Neural cell (in vitro differentiated cells): ENCODE measurements around the gene POU3F3. TPM values are rescaled to one million over a fixed set of nuclear protein-coding genes. Genes with fewer than 3 reads are reported as not detected.

Experiments used
- H2AFZ ChIP-seq: fragments of 200-600, 300-800 bp; sonication (generic), shearing (Covaris generic); 2 replicates; pipeline ENCODE4 v1.6.0; 2014; ENCODE audit warnings: low read depth, mild to moderate bottlenecking, antibody characterized with exemption, low read length, moderate library complexity
- H3F3A ChIP-seq: fragments of 200-600 bp; shearing (Covaris generic); 2 replicates; pipeline ENCODE4 v1.6.1; 2016; ENCODE audit warnings: mild to moderate bottlenecking, moderate library complexity, mixed read lengths, antibody characterized with exemption, low read length; ENCODE audit not compliant: insufficient read depth, poor library complexity, severe bottlenecking
- H3K27ac ChIP-seq: fragments of 200-600, 300-800 bp; sonication (generic), shearing (Covaris generic); 2 replicates; pipeline ENCODE4 v1.5.1; 2014; ENCODE audit warnings: mild to moderate bottlenecking, low read length, moderate library complexity
- H3K27me3 ChIP-seq: fragments of 300-800, 200-600 bp; sonication (generic), shearing (Covaris generic); 2 replicates; pipeline ENCODE4 v1.6.0; 2014; ENCODE audit warnings: mild to moderate bottlenecking, low read depth, low read length, moderate library complexity; ENCODE audit not compliant: insufficient read depth
- H3K36me3 ChIP-seq: fragments of 300-800, 200-600 bp; sonication (generic), shearing (Covaris generic); 2 replicates; pipeline ENCODE4 v1.5.1; 2014; ENCODE audit warnings: mild to moderate bottlenecking, antibody characterized with exemption, low read length, moderate library complexity; ENCODE audit not compliant: insufficient read depth
- H3K4me2 ChIP-seq: fragments of 300-800, 200-600 bp; sonication (generic), shearing (Covaris generic); 2 replicates; pipeline ENCODE4 v1.6.0; 2014; ENCODE audit warnings: mild to moderate bottlenecking, low read length
- H3K4me3 ChIP-seq: fragments of 300-800, 200-600 bp; sonication (generic), shearing (Covaris generic); 2 replicates; pipeline ENCODE4 v1.5.1; 2014; ENCODE audit warnings: mild to moderate bottlenecking, low read length, moderate library complexity
- H3K79me2 ChIP-seq: fragments of 200-600 bp; shearing (Covaris generic); replicated peaks from 2 replicates; pipeline ENCODE4 v1.6.0; 2014; ENCODE audit warnings: mild to moderate bottlenecking, low read length, moderate library complexity; ENCODE audit not compliant: insufficient read depth
- H3K9ac ChIP-seq: fragments of 300-800, 200-600 bp; sonication (generic), shearing (Covaris generic); 2 replicates; pipeline ENCODE4 v1.6.1; 2016; ENCODE audit warnings: mild to moderate bottlenecking, low read length, mixed read lengths
- H3K9me2 ChIP-seq: fragments of 200-600 bp; shearing (Covaris generic); 2 replicates; pipeline ENCODE4 v1.6.1; 2016; ENCODE audit warnings: mild to moderate bottlenecking, low read length, mixed read lengths; ENCODE audit not compliant: insufficient read depth
- H3K9me3 ChIP-seq: fragments of 200-600, 300-800 bp; sonication (generic), shearing (Covaris generic); 2 replicates; pipeline ENCODE4 v1.6.1; 2016; ENCODE audit warnings: mild to moderate bottlenecking, mixed run types, low read length, moderate library complexity, mixed read lengths
- H4K20me1 ChIP-seq: fragments of 200-600 bp; shearing (Covaris generic); 2 replicates; pipeline ENCODE4 v1.6.1; 2016; ENCODE audit warnings: mild to moderate bottlenecking, mixed run types; ENCODE audit not compliant: insufficient read depth
- CTCF ChIP-seq: fragments of 450-650 bp; IDR thresholded peaks from 2 replicates; pipeline ENCODE4 v1.5.1; 2014; ENCODE audit warnings: antibody characterized with exemption, mild to moderate bottlenecking, moderate library complexity; ENCODE audit not compliant: poor library complexity, severe bottlenecking
- EP300 ChIP-seq: fragments of 450-650 bp; conservative IDR thresholded peaks from 2 replicates; pipeline ENCODE4 v1.6.1; 2014; ENCODE audit warnings: antibody characterized with exemption, mild to moderate bottlenecking, moderate library complexity; ENCODE audit not compliant: poor library complexity, severe bottlenecking
- EZH2 ChIP-seq: fragments of 200-600, 300-800 bp; shearing (Covaris generic), sonication (generic); IDR thresholded peaks from 2 replicates; pipeline ENCODE4 v1.6.1; 2014; ENCODE audit warnings: antibody characterized with exemption, low read length, borderline replicate concordance, mild to moderate bottlenecking; ENCODE audit not compliant: insufficient read depth, poor library complexity, severe bottlenecking
- MXI1 ChIP-seq: fragments of 450-650 bp; conservative IDR thresholded peaks from 2 replicates; pipeline ENCODE4 v1.6.1; 2014; ENCODE audit warnings: antibody characterized with exemption, mild to moderate bottlenecking; ENCODE audit not compliant: poor library complexity, severe bottlenecking
- POLR2AphosphoS5 ChIP-seq: IDR thresholded peaks from 2 replicates; pipeline ENCODE4 v1.6.1; 2012
- RAD21 ChIP-seq: fragments of 450-650 bp; conservative IDR thresholded peaks from 2 replicates; pipeline ENCODE4 v1.6.1; 2014; ENCODE audit warnings: antibody characterized with exemption, mild to moderate bottlenecking, moderate library complexity
- REST ChIP-seq: IDR thresholded peaks from 2 replicates; pipeline ENCODE4 v1.6.1; 2012; ENCODE audit warnings: borderline replicate concordance
- SMC3 ChIP-seq: fragments of 450-650 bp; conservative IDR thresholded peaks from 2 replicates; pipeline ENCODE4 v1.6.1; 2014; ENCODE audit warnings: antibody characterized with exemption, mild to moderate bottlenecking, moderate library complexity; ENCODE audit not compliant: poor library complexity
- TAF1 ChIP-seq: IDR thresholded peaks from 2 replicates; pipeline ENCODE4 v1.6.1; 2012; ENCODE audit warnings: low read depth
- polyA plus RNA-seq: library from polyadenylated mRNA; depleted of rRNA; stranded (reverse); fragments of >200 nt; gene quantifications from 2 replicates; pipeline ENCODE4 v1.2.3, GENCODE V29; 2014

The POU3F3 gene
- polyA plus RNA-seq, 1 donor from 2014 or later: 69.3 TPM

GRCh38 chr2:104818264-104818663 is 35.7 kb upstream of the POU3F3 start:
- H3K9ac ChIP-seq: no peak overlapping the region

GRCh38 chr2:104820126-104820525 is 33.8 kb upstream of the POU3F3 start:
- no peaks in the 10 kb centered on the region for H3K9me2 ChIP-seq
- H3K4me3 ChIP-seq: no peak overlapping the region
- no peak overlapping the region for H3K9ac ChIP-seq
- no peak overlapping the region for H3K4me2 ChIP-seq
- no peak overlapping the region for H2AFZ ChIP-seq
- no peak overlapping the region for H3K27ac ChIP-seq
- no peaks in the 10 kb centered on the region for H3F3A ChIP-seq
- no peaks in the 10 kb centered on the region for H3K9me3 ChIP-seq
- no peaks in the 10 kb centered on the region for H4K20me1 ChIP-seq
- TF ChIP-seq EZH2: no peak
- TF ChIP-seq POLR2AphosphoS5: no peak
- TF ChIP-seq RAD21: no peak
- TF ChIP-seq CTCF: no peak
- no peak for TF ChIP-seq REST
- TF ChIP-seq MXI1: no peak
- no peak for TF ChIP-seq EP300
- no peak for TF ChIP-seq SMC3
- no peak for TF ChIP-seq TAF1
- H3K36me3 ChIP-seq: no peaks in the 10 kb centered on the region
- no peaks in the 10 kb centered on the region for H3K27me3 ChIP-seq
- peaks cover 76% of the 10 kb centered on the region for H3K79me2 ChIP-seq

More at GRCh38 chr2:104818264-104818663, 35.7 kb upstream of the POU3F3 start:
- TF ChIP-seq RAD21 (no peak), SMC3 (no peak), MXI1 (no peak), REST (no peak), TAF1 (no peak)
- H3K4me2 ChIP-seq: no peak overlapping the region
- H3K9me2 ChIP-seq: no peaks in the 10 kb centered on the region
- no peaks in the 10 kb centered on the region for H3K9me3 ChIP-seq
- H3K79me2 ChIP-seq: peaks cover 89% of the 10 kb centered on the region
- no peaks in the 10 kb centered on the region for H3K27me3 ChIP-seq
- H3K36me3 ChIP-seq: no peaks in the 10 kb centered on the region
- H3K27ac ChIP-seq: no peak overlapping the region
- H3F3A ChIP-seq: peaks cover 3% of the 10 kb centered on the region
- H3K4me3 ChIP-seq: no peak overlapping the region
- H4K20me1 ChIP-seq: no peaks in the 10 kb centered on the region
- no peak overlapping the region for H2AFZ ChIP-seq
